ENCODE results near the gene DDIT4. TPM values are rescaled to one million over a fixed set of nuclear protein-coding genes. Genes with fewer than 3 reads are reported as not detected.
A peak's percentile ranks its signal among the peaks of the same experiment; 100 is the strongest.

DDIT4 gene
- total and polyA plus RNA-seq, 9 of the 15 experiments (the other 6 are each of a cell fraction or from before 2014, with no cell fraction given) = 8.2 to 675 (median 159) TPM

GRCh38 chr10:72254813-72255568 is 18.7 kb upstream of the DDIT4 start (continued):
- TF ChIP-seq CUX1 (CRISPR knock-in tag; IDR thresholded peaks at IDR 0.05) = no peak
- TF ChIP-seq TCF7 (IDR thresholded peaks at IDR 0.05; ENCODE audit: borderline replicate concordance) = no peak
- no peak for TF ChIP-seq TARDBP (IDR thresholded peaks at IDR 0.05)
- TF ChIP-seq, protein P1, sequence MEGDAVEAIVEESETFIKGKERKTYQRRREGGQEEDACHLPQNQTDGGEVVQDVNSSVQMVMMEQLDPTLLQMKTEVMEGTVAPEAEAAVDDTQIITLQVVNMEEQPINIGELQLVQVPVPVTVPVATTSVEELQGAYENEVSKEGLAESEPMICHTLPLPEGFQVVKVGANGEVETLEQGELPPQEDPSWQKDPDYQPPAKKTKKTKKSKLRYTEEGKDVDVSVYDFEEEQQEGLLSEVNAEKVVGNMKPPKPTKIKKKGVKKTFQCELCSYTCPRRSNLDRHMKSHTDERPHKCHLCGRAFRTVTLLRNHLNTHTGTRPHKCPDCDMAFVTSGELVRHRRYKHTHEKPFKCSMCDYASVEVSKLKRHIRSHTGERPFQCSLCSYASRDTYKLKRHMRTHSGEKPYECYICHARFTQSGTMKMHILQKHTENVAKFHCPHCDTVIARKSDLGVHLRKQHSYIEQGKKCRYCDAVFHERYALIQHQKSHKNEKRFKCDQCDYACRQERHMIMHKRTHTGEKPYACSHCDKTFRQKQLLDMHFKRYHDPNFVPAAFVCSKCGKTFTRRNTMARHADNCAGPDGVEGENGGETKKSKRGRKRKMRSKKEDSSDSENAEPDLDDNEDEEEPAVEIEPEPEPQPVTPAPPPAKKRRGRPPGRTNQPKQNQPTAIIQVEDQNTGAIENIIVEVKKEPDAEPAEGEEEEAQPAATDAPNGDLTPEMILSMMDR (IDR thresholded peaks at IDR 0.05 in 2 of 3, conservative IDR thresholded peaks at IDR 0.05 in 1 of 3; ENCODE audit: insufficient read depth in 2 of 3, low read depth in 1 of 3, low read length in 3 of 3) = peak in 2 of 3 experiments; percentile 26 to 52; a peak in 3 of 6 replicates
- TF ChIP-seq, protein P2, sequence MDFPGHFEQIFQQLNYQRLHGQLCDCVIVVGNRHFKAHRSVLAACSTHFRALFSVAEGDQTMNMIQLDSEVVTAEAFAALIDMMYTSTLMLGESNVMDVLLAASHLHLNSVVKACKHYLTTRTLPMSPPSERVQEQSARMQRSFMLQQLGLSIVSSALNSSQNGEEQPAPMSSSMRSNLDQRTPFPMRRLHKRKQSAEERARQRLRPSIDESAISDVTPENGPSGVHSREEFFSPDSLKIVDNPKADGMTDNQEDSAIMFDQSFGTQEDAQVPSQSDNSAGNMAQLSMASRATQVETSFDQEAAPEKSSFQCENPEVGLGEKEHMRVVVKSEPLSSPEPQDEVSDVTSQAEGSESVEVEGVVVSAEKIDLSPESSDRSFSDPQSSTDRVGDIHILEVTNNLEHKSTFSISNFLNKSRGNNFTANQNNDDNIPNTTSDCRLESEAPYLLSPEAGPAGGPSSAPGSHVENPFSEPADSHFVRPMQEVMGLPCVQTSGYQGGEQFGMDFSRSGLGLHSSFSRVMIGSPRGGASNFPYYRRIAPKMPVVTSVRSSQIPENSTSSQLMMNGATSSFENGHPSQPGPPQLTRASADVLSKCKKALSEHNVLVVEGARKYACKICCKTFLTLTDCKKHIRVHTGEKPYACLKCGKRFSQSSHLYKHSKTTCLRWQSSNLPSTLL (IDR thresholded peaks at IDR 0.05) = no peak
- 0 out of 2 replicates have a peak, but pooled peaks have one; percentile 31 for TF ChIP-seq AFF4 (CRISPR knock-in tag; IDR thresholded peaks at IDR 0.05)
- no peak for TF ChIP-seq ZNF445 (CRISPR knock-in tag; IDR thresholded peaks at IDR 0.05; ENCODE audit: low read depth)
- TF ChIP-seq, protein P3, sequence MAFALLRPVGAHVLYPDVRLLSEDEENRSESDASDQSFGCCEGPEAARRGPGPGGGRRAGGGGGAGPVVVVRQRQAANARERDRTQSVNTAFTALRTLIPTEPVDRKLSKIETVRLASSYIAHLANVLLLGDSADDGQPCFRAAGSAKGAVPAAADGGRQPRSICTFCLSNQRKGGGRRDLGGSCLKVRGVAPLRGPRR (CRISPR knock-in tag; IDR thresholded peaks at IDR 0.05) = no peak
- TF ChIP-seq ZBTB2 (IDR thresholded peaks at IDR 0.05) = 0 out of 2 replicates have a peak, but pooled peaks have one; percentile 19
- TF ChIP-seq HDAC6 (IDR thresholded peaks at IDR 0.05; ENCODE audit: low read depth, low read length) = no peak
